Metanephros (tissue), 1 donor: ENCODE data around the gene H3-3A. TPM values are rescaled to one million over a fixed set of nuclear protein-coding genes. Genes with fewer than 3 reads are reported as not detected.

Experiments
- total RNA-seq: library from RNA; depleted of rRNA; stranded (reverse); fragments of >200 nt; gene quantifications from one replicate; pipeline ENCODE4 v1.2.3, GENCODE V29; 2014

H3-3A gene
- 550 TPM for total RNA-seq

DNA sequence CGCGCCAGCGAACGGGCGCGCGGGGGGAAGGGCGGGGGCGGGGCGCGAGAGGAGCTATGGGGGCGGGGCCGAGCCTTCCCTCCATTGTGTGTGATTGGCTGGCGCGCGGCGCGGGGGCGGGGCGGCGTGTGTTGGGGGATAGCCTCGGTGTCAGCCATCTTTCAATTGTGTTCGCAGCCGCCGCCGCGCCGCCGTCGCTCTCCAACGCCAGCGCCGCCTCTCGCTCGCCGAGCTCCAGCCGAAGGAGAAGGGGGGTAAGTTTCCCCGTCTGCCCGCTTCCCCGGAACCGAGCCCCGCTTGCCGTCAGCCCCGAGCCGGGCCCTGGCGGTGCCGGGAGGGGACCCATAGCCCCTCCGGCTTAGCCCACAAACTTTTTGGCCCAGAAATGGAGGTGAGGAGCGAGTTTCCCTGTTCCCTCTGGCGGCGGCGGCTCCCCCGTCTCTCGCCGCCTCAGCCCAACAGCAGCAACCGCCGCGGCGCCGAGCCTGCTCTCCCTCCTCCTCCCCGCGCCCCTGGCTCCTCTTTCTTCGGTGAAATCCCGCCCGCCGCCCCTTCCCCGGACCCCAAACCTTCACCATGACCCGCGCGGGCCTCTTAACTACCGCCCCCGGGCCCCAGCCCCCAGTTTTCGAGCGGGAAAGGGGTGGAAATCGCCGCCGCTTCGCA is at the start of gene H3-3A:
Gene H3-3A, plus strand, starts transcription at position 159 of the 666 bp plus-strand sequence. CDS start 1,636 bp downstream, outside the sequence.

Other genes with a start within 250 kb of the H3-3A start
- 70.2 TPM for gene TMEM63A, start 180.3 kb upstream of the H3-3A start, total RNA-seq
- 3.9 TPM for gene LEFTY1, start 173.6 kb upstream of the H3-3A start, total RNA-seq
- gene PYCR2, start 138.5 kb upstream of the H3-3A start, total RNA-seq: 37.7 TPM
- 0.58 TPM for gene LEFTY2, start 121.5 kb upstream of the H3-3A start, total RNA-seq
- 28.0 TPM for gene SDE2, start 63.4 kb upstream of the H3-3A start, total RNA-seq
- 36.1 TPM for gene ACBD3, start 124.0 kb downstream of the H3-3A start, total RNA-seq
- not detected for gene MIXL1, start 160.9 kb downstream of the H3-3A start, total RNA-seq
- 7.4 TPM for gene LIN9, start 246.4 kb downstream of the H3-3A start, total RNA-seq